KBM-7 (cell line): ENCODE results near the gene MRPS5.
"Not testable (repeated sequence)": the region's sequence is repeated elsewhere in the genome, so short reads cannot be mapped to it uniquely, and the experiment has no call there.

Experiments
- DNase-seq: peaks from one replicate; pipeline ENCODE4 v3.0.0-alpha.2; 2015
- in situ Hi-C: fragments of 300-500 bp; cut with MboI; formaldehyde crosslinking; loops from 2 replicates; pipeline ENCODE4 v1.14.3; 2020; ENCODE audit warnings: low sequenced_read_pairs, low pct_unique_long_range_greater_than_20kb, mixed read lengths

Gene MRPS5

GRCh38 chr2:95037841-95038585 is 83.6 kb downstream of the MRPS5 start:
- in situ Hi-C loops, DNase-seq: not testable (repeated sequence)

- DNase-seq, result no peak
- in situ Hi-C loops, result no loop called here
Measured at GRCh38 chr2:95037384-95037839, 84.2 kb downstream of the MRPS5 start.

- in situ Hi-C loops, result no loop called here
- DNase-seq, result no peak
Measured at GRCh38 chr2:95036596-95037383, 84.8 kb downstream of the MRPS5 start.
